Brain pericyte (primary cell): ENCODE results near the gene KCNMB2.
"Not testable (repeated sequence)": the region's sequence is repeated elsewhere in the genome, so short reads cannot be mapped to it uniquely, and the experiment has no call there.

Experiments
- DNase-seq: peaks from one replicate; pipeline ENCODE4 v3.0.0-alpha.2; 2012; ENCODE audit warnings: low read depth, low spot score

KCNMB2 gene

GRCh38 chr3:178699810-178700209 lies 163.6 kb downstream of the KCNMB2 start:
- no peak for DNase-seq

GRCh38 chr3:178703268-178703975 lies 167.2 kb downstream of the KCNMB2 start:
- DNase-seq, result peak; percentile 72

- DNase-seq, result no peak
Measured at GRCh38 chr3:178705925-178706324, 169.7 kb downstream of the KCNMB2 start.

- DNase-seq, result no peak
Measured at GRCh38 chr3:178706411-178706810, 170.2 kb downstream of the KCNMB2 start.

- DNase-seq, result no peak
Measured at GRCh38 chr3:178707311-178708031, 171.2 kb downstream of the KCNMB2 start.

- DNase-seq, result no peak
Measured at GRCh38 chr3:178709051-178709450, 172.8 kb downstream of the KCNMB2 start.

GRCh38 chr3:178711753-178712152 lies 175.5 kb downstream of the KCNMB2 start:
- no peak for DNase-seq

GRCh38 chr3:178712247-178712646 lies 176.0 kb downstream of the KCNMB2 start:
- DNase-seq, result no peak

- no peak for DNase-seq
Measured at GRCh38 chr3:178714925-178715832, 178.9 kb downstream of the KCNMB2 start.

- DNase-seq, result no peak
Measured at GRCh38 chr3:178718995-178719635, 182.9 kb downstream of the KCNMB2 start.

GRCh38 chr3:178732824-178733223 lies 196.6 kb downstream of the KCNMB2 start:
- DNase-seq, result no peak

GRCh38 chr3:178735032-178735674 lies 198.9 kb downstream of the KCNMB2 start:
- peak; percentile 15 for DNase-seq

- DNase-seq, result no peak
Measured at GRCh38 chr3:178736300-178736699, 200.1 kb downstream of the KCNMB2 start.

- no peak for DNase-seq
Measured at GRCh38 chr3:178739720-178740119, 203.5 kb downstream of the KCNMB2 start.

- no peak for DNase-seq
Measured at GRCh38 chr3:178741020-178741419, 204.8 kb downstream of the KCNMB2 start.

GRCh38 chr3:178743297-178743696 lies 207.1 kb downstream of the KCNMB2 start:
- no peak for DNase-seq

- not testable (repeated sequence) for DNase-seq
Measured at GRCh38 chr3:178745861-178746655, 209.8 kb downstream of the KCNMB2 start.

- no peak for DNase-seq
Measured at GRCh38 chr3:178748874-178749273, 212.6 kb downstream of the KCNMB2 start.

- no peak for DNase-seq
Measured at GRCh38 chr3:178749471-178749870, 213.2 kb downstream of the KCNMB2 start.

GRCh38 chr3:178750639-178751300 lies 214.5 kb downstream of the KCNMB2 start:
- DNase-seq, result no peak
